HepG2 (cell line): ENCODE results near the gene CTDSP1. TPM values are rescaled to one million over a fixed set of nuclear protein-coding genes. Genes with fewer than 3 reads are reported as not detected.

Source experiments
- ATF4 ChIP-seq, 2 experiments: fragments of 450-650 bp in 1 of 2; sonication (generic) in 1 of 2; formaldehyde crosslinking; IDR thresholded peaks; 2 replicates each; pipeline versions ENCODE4 v1.5.0 to v1.8.0; 2020 to 2022; ENCODE audit warnings: mild to moderate bottlenecking in 1 of 2, missing genetic modification reagents in 1 of 2
- ATF7 ChIP-seq, 2 experiments: fragments of 450-650 bp in 1 of 2; sonication (generic) in 1 of 2; formaldehyde crosslinking in 1 of 2; IDR thresholded peaks; 2 replicates each; pipeline versions ENCODE4 v1.4.0 to v1.6.1; 2016 to 2020; ENCODE audit warnings: antibody characterized with exemption in 1 of 2, mild to moderate bottlenecking in 1 of 2, missing genetic modification reagents in 1 of 2
- ATRX ChIP-seq: sonication (generic); formaldehyde crosslinking; IDR thresholded peaks from 2 replicates; pipeline ENCODE4 v1.4.0; 2020; ENCODE audit warnings: missing genetic modification reagents, borderline replicate concordance
- CREM ChIP-seq, 2 experiments: sonication (generic) in 1 of 2; formaldehyde crosslinking in 1 of 2; IDR thresholded peaks; 2 replicates each; pipeline versions ENCODE4 v1.4.0 to v1.6.1; 2016 to 2020; ENCODE audit warnings: antibody characterized with exemption in 1 of 2, mild to moderate bottlenecking in 1 of 2, missing genetic modification reagents in 1 of 2
- FOSL2 ChIP-seq: sonication (generic); formaldehyde crosslinking; IDR thresholded peaks from 2 replicates; pipeline ENCODE4 v1.4.0; 2020; ENCODE audit warnings: missing genetic modification reagents
- HDAC6 ChIP-seq: fragments of 200-600 bp; sonication (generic); IDR thresholded peaks from 2 replicates; pipeline ENCODE4 v1.7.0; 2017; ENCODE audit warnings: mild to moderate bottlenecking, antibody characterized with exemption, low read length, low read depth
- HNRNPLL ChIP-seq: fragments of 200-400 bp; formaldehyde crosslinking; IDR thresholded peaks from 2 replicates; pipeline ENCODE4 v1.6.1; 2017; ENCODE audit warnings: mild to moderate bottlenecking, low read depth, low read length; ENCODE audit not compliant: poor library complexity, severe bottlenecking
- LCORL ChIP-seq, 2 experiments: fragments of 450-650 bp in 1 of 2; sonication (generic) in 1 of 2; formaldehyde crosslinking in 1 of 2; IDR thresholded peaks; 2 replicates each; pipeline versions ENCODE4 v1.5.0 to v1.6.1; 2017 to 2020; ENCODE audit warnings: antibody characterized with exemption in 1 of 2, missing genetic modification reagents in 1 of 2
- MEF2D ChIP-seq: sonication (generic); formaldehyde crosslinking; IDR thresholded peaks from 2 replicates; pipeline ENCODE4 v1.5.1; 2020; ENCODE audit warnings: mild to moderate bottlenecking, missing genetic modification reagents
- MYPOP ChIP-seq: sonication (generic); formaldehyde crosslinking; IDR thresholded peaks from 2 replicates; pipeline ENCODE4 v1.8.1; 2023; ENCODE audit warnings: mild to moderate bottlenecking, moderate library complexity, missing genetic modification reagents
- NR2C2 ChIP-seq: sonication (generic); formaldehyde crosslinking; IDR thresholded peaks from 2 replicates; pipeline ENCODE4 v1.4.0; 2020; ENCODE audit warnings: missing genetic modification reagents, mild to moderate bottlenecking, moderate library complexity, borderline replicate concordance
- POLR2AphosphoS5 ChIP-seq: IDR thresholded peaks from 2 replicates; pipeline ENCODE4 v1.6.1; 2012; ENCODE audit warnings: low read depth, low read length
- PPARG ChIP-seq: conservative IDR thresholded peaks from 2 replicates; pipeline ENCODE4 v1.6.1; 2016; ENCODE audit warnings: missing biosample characterization, missing genetic modification reagents
- RXRA ChIP-seq: sonication (generic); formaldehyde crosslinking; IDR thresholded peaks from 2 replicates; pipeline ENCODE4 v1.5.1; 2020; ENCODE audit warnings: missing genetic modification reagents
- RXRB ChIP-seq: IDR thresholded peaks from 2 replicates; pipeline ENCODE4 v1.6.1; 2016; ENCODE audit warnings: borderline replicate concordance, missing genetic modification reagents, missing compliant biosample characterization
- SAP130 ChIP-seq: IDR thresholded peaks from 2 replicates; pipeline ENCODE4 v1.6.1; 2016; ENCODE audit warnings: low read depth
- YY1 ChIP-seq: IDR thresholded peaks from 2 replicates; pipeline ENCODE4 v1.6.1; 2011; ENCODE audit warnings: low read length, low read depth, moderate library complexity, mild to moderate bottlenecking; ENCODE audit not compliant: insufficient read depth, insufficient replicate concordance
- ZBTB7A ChIP-seq: sonication (generic); formaldehyde crosslinking; IDR thresholded peaks from 2 replicates; pipeline ENCODE4 v1.8.0; 2022; ENCODE audit warnings: mild to moderate bottlenecking, missing genetic modification reagents
- ZFY ChIP-seq: sonication (generic); formaldehyde crosslinking; IDR thresholded peaks from 2 replicates; pipeline ENCODE4 v1.4.0; 2020; ENCODE audit warnings: missing genetic modification reagents
- ZNF350 ChIP-seq: sonication (generic); formaldehyde crosslinking; IDR thresholded peaks from 2 replicates; pipeline ENCODE4 v1.4.0; 2020; ENCODE audit warnings: mild to moderate bottlenecking, low read depth, missing genetic modification reagents, borderline replicate concordance
- ZNF501 ChIP-seq: sonication (generic); formaldehyde crosslinking; IDR thresholded peaks from 2 replicates; pipeline ENCODE4 v1.5.1; 2020; ENCODE audit warnings: mild to moderate bottlenecking, moderate library complexity, missing genetic modification reagents
- ZNF687 ChIP-seq: sonication (generic); formaldehyde crosslinking; IDR thresholded peaks from 2 replicates; pipeline ENCODE4 v1.5.1; 2020; ENCODE audit warnings: mild to moderate bottlenecking, missing genetic modification reagents, moderate library complexity
- polyA plus RNA-seq, 8 experiments: library from polyadenylated mRNA; depleted of rRNA in 3 of 8; stranded (reverse) in 7 of 8; unstranded in 1 of 8; fragments of >200 nt; fragmentation: Illumina TruSeq in 4 of 8; extraction: Trizol in 4 of 8; gene quantifications; 2 replicates each; pipeline versions ENCODE4 v1.2.1 to v1.2.3, GENCODE V29; 2011 to 2016; ENCODE audit warnings: low read depth in 4 of 8, missing spikeins in 1 of 8, mixed read lengths in 1 of 8; ENCODE audit not compliant: insufficient read depth in 1 of 8
- total RNA-seq, 5 experiments: library from RNA; depleted of rRNA; stranded (reverse); fragments of >200 nt; fragmentation: Illumina TruSeq; extraction: Trizol; gene quantifications; 2 replicates each; pipeline ENCODE4 v1.2.3, GENCODE V29; 2016; ENCODE audit warnings: low read depth in 1 of 5

CTDSP1 gene
- total and polyA plus RNA-seq, 2 of the 13 experiments (the other 11 are each of a cell fraction or from before 2014, with no cell fraction given) = 91.0 to 268 TPM

- peak; percentile 7 for TF ChIP-seq HNRNPLL
- peak; percentile 80 for TF ChIP-seq CREM (IDR thresholded peaks at IDR 0.05)
- TF ChIP-seq CREM (CRISPR knock-in tag; IDR thresholded peaks at IDR 0.05) = no peak
- peak; percentile 83 for TF ChIP-seq NR2C2 (CRISPR knock-in tag)
- TF ChIP-seq POLR2AphosphoS5 = peak; percentile 40; the same call in 1 of the 2 replicates
- TF ChIP-seq PPARG (CRISPR knock-in tag) = 0 out of 2 replicates have a peak, but pooled peaks have one; percentile 24
- TF ChIP-seq ZNF350 (CRISPR knock-in tag) = 0 out of 2 replicates have a peak, but pooled peaks have one; percentile 26
- no peak for TF ChIP-seq ATRX
- no peak for TF ChIP-seq LCORL (IDR thresholded peaks at IDR 0.05)
- TF ChIP-seq LCORL (CRISPR knock-in tag; IDR thresholded peaks at IDR 0.05) = peak; percentile 65; the same call in 1 of the 2 replicates
- peak; percentile 84 for TF ChIP-seq ZBTB7A (CRISPR knock-in tag)
- TF ChIP-seq MYPOP (CRISPR knock-in tag) = no peak
- peak; percentile 4; the same call in 1 of the 2 replicates for TF ChIP-seq ZFY (CRISPR knock-in tag)
- no peak for TF ChIP-seq HDAC6
- TF ChIP-seq RXRB = peak; percentile 73
- peak; percentile 55 for TF ChIP-seq SAP130
- TF ChIP-seq ATF7 (IDR thresholded peaks at IDR 0.05) = no peak
- 0 out of 2 replicates have a peak, but pooled peaks have one; percentile 29 for TF ChIP-seq ATF7 (CRISPR knock-in tag; IDR thresholded peaks at IDR 0.05)
- TF ChIP-seq MEF2D = peak; percentile 96
- no peak; the same call in 1 of the 2 replicates for TF ChIP-seq RXRA (CRISPR knock-in tag)
- TF ChIP-seq ATF4 (CRISPR knock-in tag; IDR thresholded peaks at IDR 0.05) = peak in 1 of 2 experiments; percentile 51; a peak in 1 of 4 replicates
- TF ChIP-seq ZNF501 (CRISPR knock-in tag) = no peak
- no peak for TF ChIP-seq FOSL2 (CRISPR knock-in tag)
- peak; percentile 60 for TF ChIP-seq ZNF687 (CRISPR knock-in tag)
- TF ChIP-seq YY1 = peak; percentile 8
Observed at GRCh38 chr2:218387369-218388194, 12.1 kb upstream of the CTDSP1 start (continued).
